Lung (tissue), 12 donors: ENCODE results near the gene INPP4A. TPM values are rescaled to one million over a fixed set of nuclear protein-coding genes. Genes with fewer than 3 reads are reported as not detected.

Experiments used
- ATAC-seq: fragments of 200-7000 bp; cut with Tn5 transposase; one replicate; pipeline ENCODE4 v1.9.1; 2020; ENCODE audit warnings: moderate number of reproducible peaks; ENCODE audit not compliant: insufficient read depth, low FRiP score
- DNase-seq, 3 donors: peaks; one replicate each; pipeline ENCODE4 v3.0.0-alpha.2; 2013 to 2017
- H3K27ac ChIP-seq, 2 donors: one replicate each; pipeline ENCODE4 v1.5.1; 2013; ENCODE audit warnings: mild to moderate bottlenecking in 2 of 2, moderate library complexity in 2 of 2, control low read depth in 1 of 2, inconsistent platforms in 1 of 2, low read depth in 1 of 2, low read length in 1 of 2
- H3K27me3 ChIP-seq, 3 donors: one replicate each; pipeline ENCODE4 v1.5.1; 2013; ENCODE audit warnings: low read length in 2 of 3; ENCODE audit not compliant: control insufficient read depth in 3 of 3, insufficient read depth in 3 of 3
- H3K36me3 ChIP-seq, 4 donors: one replicate each; pipeline ENCODE4 v1.5.1; 2013; ENCODE audit warnings: low read length in 4 of 4, mild to moderate bottlenecking in 1 of 4, moderate library complexity in 1 of 4; ENCODE audit not compliant: control insufficient read depth in 4 of 4, insufficient read depth in 4 of 4
- H3K4me1 ChIP-seq, 5 donors: one replicate each; pipeline ENCODE4 v1.5.1; 2013; ENCODE audit warnings: low read length in 5 of 5, mild to moderate bottlenecking in 2 of 5, moderate library complexity in 1 of 5; ENCODE audit not compliant: control insufficient read depth in 5 of 5, insufficient read depth in 5 of 5
- H3K4me3 ChIP-seq: one replicate; pipeline ENCODE4 v1.5.1; 2013; ENCODE audit warnings: mild to moderate bottlenecking, control low read depth, moderate library complexity
- H3K9ac ChIP-seq, 2 donors: one replicate each; pipeline ENCODE4 v1.5.1; 2013; ENCODE audit warnings: low read length in 2 of 2, control low read depth in 1 of 2; ENCODE audit not compliant: insufficient read depth in 1 of 2
- H3K9me3 ChIP-seq, 4 donors: one replicate each; pipeline ENCODE4 v1.5.1; 2013; ENCODE audit warnings: low read length in 3 of 4, mild to moderate bottlenecking in 1 of 4, moderate library complexity in 1 of 4; ENCODE audit not compliant: control insufficient read depth in 4 of 4, insufficient read depth in 3 of 4
- CTCF ChIP-seq: IDR thresholded peaks from 2 replicates; pipeline ENCODE4 v1.5.1; 2012; ENCODE audit warnings: mild to moderate bottlenecking; ENCODE audit errors: control extremely low read depth, extremely low read depth
- WGBS, 2 donors: extraction: QIAGEN DNeasy Blood & Tissue Kit; methylation state at CpG; one replicate each; pipeline ENCODE4 v1.1.7; 2013; 5-methylcytosine and 5-hydroxymethylcytosine counted together
- polyA plus RNA-seq, 2 donors: library from polyadenylated mRNA; stranded (reverse); fragments of 200-250 nt; gene quantifications; one replicate each; pipeline ENCODE4 v1.2.1, GENCODE V29; 2013
- total RNA-seq, 2 donors: library from RNA; depleted of rRNA in 1 of 2; stranded (reverse); fragments of >200 nt in 1 of 2; gene quantifications; one replicate each; pipeline ENCODE4 v1.2.1, GENCODE V29; 2014 to 2021
- donor health status: control.
- donor health status: control.
- donor health status: Bipolar disorder and iron deficiency.
- donor health status: healthy.
- donor health status: DM: yes; HTN: yes; CAD: no.

INPP4A gene
- total and polyA plus RNA-seq, 4 donors = 8.0 to 43.3 (median 19.8) TPM

GRCh38 chr2:98605076-98605475, 160.4 kb downstream of the INPP4A start:
- Histone ChIP-seq H3K9ac (no peak overlapping the region), H3K27me3 (no peaks in the 10 kb centered on the region), H3K9me3 (no peaks in the 10 kb centered on the region), H3K4me3 (no peak overlapping the region), H3K27ac (no peak overlapping the region), H3K36me3 (peaks cover 2 to 15% (median 11%) of the 10 kb centered on the region in 4 donors), H3K4me1 (peaks cover 1 to 26% (median 8%) of the 10 kb centered on the region in 5 donors)
- no peak for TF ChIP-seq CTCF
- ATAC-seq = no peak
- no peak for DNase-seq
- 83 to 90% methylated on average over 3 of the region's 3 CpGs for WGBS, 2 donors

- no peaks in the 10 kb centered on the region for H3K27me3 ChIP-seq
- ATAC-seq = no peak
- no peaks in the 10 kb centered on the region for H3K9me3 ChIP-seq
- WGBS, 2 donors = 92 to 96% methylated on average over 7 of the region's 7 CpGs
- peaks cover 5 to 29% (median 16%) of the 10 kb centered on the region in 5 donors for H3K4me1 ChIP-seq
- no peak overlapping the region for H3K27ac ChIP-seq
- H3K36me3 ChIP-seq = peaks cover 0 to 15% (median 12%) of the 10 kb centered on the region in 4 donors
- H3K4me3 ChIP-seq = no peak overlapping the region
- H3K9ac ChIP-seq = no peak overlapping the region
- DNase-seq = no peak
- TF ChIP-seq CTCF = no peak
Measured at GRCh38 chr2:98606431-98606830, 161.8 kb downstream of the INPP4A start.

GRCh38 chr2:98607104-98607503, 162.4 kb downstream of the INPP4A start:
- no peak for ATAC-seq
- Histone ChIP-seq H3K27me3 (no peaks in the 10 kb centered on the region), H3K27ac (no peak overlapping the region), H3K9ac (peak overlapping the region; percentile 80 to 96), H3K4me1 (peaks cover 5 to 29% (median 16%) of the 10 kb centered on the region in 5 donors), H3K9me3 (no peaks in the 10 kb centered on the region), H3K4me3 (no peak overlapping the region), H3K36me3 (peaks cover 0 to 14% (median 9%) of the 10 kb centered on the region in 4 donors)
- no peak for TF ChIP-seq CTCF
- WGBS, 2 donors = 39 to 46% methylated on average over 6 of the region's 6 CpGs
- DNase-seq = no peak

GRCh38 chr2:98607741-98608115, 163.1 kb downstream of the INPP4A start:
- Histone ChIP-seq H3K4me1 (peaks cover 5 to 29% (median 16%) of the 10 kb centered on the region in 5 donors), H3K27me3 (no peaks in the 10 kb centered on the region), H3K9me3 (no peaks in the 10 kb centered on the region), H3K9ac (peak overlapping the region; percentile 80 to 96), H3K4me3 (peak overlapping the region; percentile 100), H3K27ac (peak overlapping the region; percentile 96 to 98), H3K36me3 (peaks cover 0 to 14% (median 9%) of the 10 kb centered on the region in 4 donors)
- 4% methylated on average over 7 of the region's 7 CpGs for WGBS, 2 donors
- peak in 2 of 3 donors; percentile 33 to 39 for DNase-seq
- ATAC-seq = peak; percentile 8
- no peak for TF ChIP-seq CTCF
